Activated naive CD8-positive, alpha-beta T cell treated with anti-CD3 and anti-CD28 coated beads, Interleukin-2, amount 50 U/mL, for 24 hours (primary cell): ENCODE measurements around the gene SGSM1.
"Not testable (repeated sequence)": the region's sequence is repeated elsewhere in the genome, so short reads cannot be mapped to it uniquely, and the experiment has no call there.

ENCODE experiments used
- ATAC-seq: fragments of 150-1000 bp; cut with Tn5 transposase; one replicate; pipeline ENCODE4 v1.10.0; 2021
- DNase-seq: peaks from one replicate; pipeline ENCODE4 v3.0.0; 2021
- H3K27ac Mint-ChIP-seq: one replicate; pipeline ENCODE4 v1.8.0; 2021; ENCODE audit warnings: mild to moderate bottlenecking, mixed read lengths
- H3K27me3 Mint-ChIP-seq: one replicate; pipeline ENCODE4 v1.8.0; 2021; ENCODE audit warnings: mixed read lengths
- H3K36me3 Mint-ChIP-seq: one replicate; pipeline ENCODE4 v1.8.0; 2021; ENCODE audit warnings: low read depth, mixed read lengths
- H3K4me1 Mint-ChIP-seq: one replicate; pipeline ENCODE4 v1.8.0; 2021; ENCODE audit warnings: mixed read lengths
- H3K4me3 Mint-ChIP-seq: one replicate; pipeline ENCODE4 v1.8.0; 2021; ENCODE audit warnings: mild to moderate bottlenecking, moderate library complexity, mixed read lengths
- H3K9me3 Mint-ChIP-seq: one replicate; pipeline ENCODE4 v1.8.0; 2021; ENCODE audit warnings: mixed read lengths

Gene SGSM1

DNA sequence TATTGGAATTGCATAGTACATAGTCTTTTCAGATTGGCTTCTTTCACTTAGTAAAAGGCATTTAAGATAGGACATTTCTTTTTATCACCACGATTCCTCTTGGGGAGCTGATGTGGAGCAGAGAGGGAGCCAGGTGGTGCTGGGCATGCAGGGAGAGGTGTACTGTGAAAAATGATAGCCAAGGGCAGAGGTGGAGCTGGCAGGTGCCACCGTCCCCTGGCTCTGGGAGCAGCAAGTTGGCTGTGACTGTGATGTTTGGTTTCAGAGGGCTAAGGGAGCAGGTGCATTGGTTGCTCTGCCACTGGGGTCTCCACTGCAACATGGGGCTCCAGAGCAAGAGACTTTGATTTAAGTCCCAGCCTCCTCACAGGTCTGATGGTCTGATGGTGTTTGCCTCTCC, 16.5 kb downstream of the SGSM1 start:
- Mint-ChIP-seq H3K27ac (no peak overlapping the region), H3K9me3 (no peaks in the 10 kb centered on the region), H3K27me3 (peaks cover 1% of the 10 kb centered on the region), H3K4me3 (no peak overlapping the region), H3K36me3 (no peaks in the 10 kb centered on the region), H3K4me1 (no peaks in the 10 kb centered on the region)
- ATAC-seq, result no peak
- DNase-seq, result no peak

DNA sequence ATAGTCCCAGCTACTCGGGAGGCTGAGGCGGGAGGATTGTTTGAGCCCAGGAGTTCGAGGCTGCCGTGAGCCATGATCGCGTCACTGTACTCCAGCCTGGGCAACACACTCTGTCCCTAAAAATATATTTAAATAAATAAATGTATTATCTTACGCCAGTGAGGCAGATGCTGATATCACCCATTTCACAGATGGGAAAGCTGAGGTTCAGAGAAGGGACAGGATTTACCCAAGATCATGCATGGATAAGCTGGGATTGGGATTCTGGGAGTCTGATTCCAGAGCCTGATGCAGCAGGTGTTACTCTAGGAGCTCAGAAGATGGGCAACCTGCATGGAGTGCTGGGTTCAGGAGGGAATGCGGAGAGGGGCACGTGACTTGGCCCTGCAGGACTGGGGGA, 17.8 kb downstream of the SGSM1 start:
- Mint-ChIP-seq H3K36me3 (no peaks in the 10 kb centered on the region), H3K9me3 (no peaks in the 10 kb centered on the region), H3K27me3 (peaks cover 1% of the 10 kb centered on the region), H3K4me3 (no peak overlapping the region), H3K27ac (no peak overlapping the region), H3K4me1 (no peaks in the 10 kb centered on the region)
- DNase-seq, result no peak
- no peak for ATAC-seq

DNA sequence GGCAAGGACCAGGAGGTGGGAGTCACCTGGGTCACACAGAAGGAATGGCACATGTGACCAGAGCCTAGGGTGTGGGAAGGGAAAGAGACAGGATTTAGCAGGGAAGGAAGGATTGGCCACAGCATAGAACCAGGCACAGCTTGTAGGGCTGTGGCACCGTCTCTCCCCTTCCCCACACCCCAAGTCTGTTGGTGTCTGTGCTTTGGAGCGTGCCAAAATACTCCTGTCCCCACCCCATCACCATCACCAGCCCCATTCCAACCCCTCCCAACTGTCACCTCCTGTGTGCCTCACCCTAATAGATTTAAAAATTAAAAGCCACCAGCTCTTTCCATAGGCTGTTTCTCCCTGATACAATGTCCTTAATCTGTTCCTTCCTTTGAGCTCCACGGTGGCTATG, 18.2 kb downstream of the SGSM1 start:
- Mint-ChIP-seq H3K27me3 (peaks cover 1% of the 10 kb centered on the region), H3K27ac (no peak overlapping the region), H3K4me1 (no peaks in the 10 kb centered on the region), H3K4me3 (no peak overlapping the region), H3K36me3 (no peaks in the 10 kb centered on the region), H3K9me3 (no peaks in the 10 kb centered on the region)
- DNase-seq (no peak), ATAC-seq (no peak)

DNA sequence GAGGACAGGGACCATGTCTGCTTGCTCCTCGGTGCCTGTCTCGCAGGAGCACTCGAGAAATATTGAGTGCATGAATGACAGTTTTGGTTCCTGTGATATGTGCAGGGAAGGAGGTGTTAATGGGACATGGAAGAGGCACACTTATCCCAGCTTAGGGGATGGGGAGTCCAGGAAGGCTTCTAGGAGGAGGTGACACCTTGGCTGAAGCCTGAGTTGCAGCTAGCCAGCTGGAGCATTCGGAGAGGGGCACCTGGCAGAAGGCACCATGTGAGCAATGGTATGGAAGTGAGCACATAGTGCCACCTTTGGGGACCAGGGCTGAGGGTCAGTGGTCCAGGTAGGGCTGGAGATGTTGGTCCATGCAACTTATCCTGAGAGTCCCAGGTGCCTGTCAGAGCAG, 18.9 kb downstream of the SGSM1 start:
- H3K9me3 Mint-ChIP-seq, result no peaks in the 10 kb centered on the region
- no peak overlapping the region for H3K27ac Mint-ChIP-seq
- no peak overlapping the region for H3K4me3 Mint-ChIP-seq
- peaks cover 1% of the 10 kb centered on the region for H3K27me3 Mint-ChIP-seq
- H3K36me3 Mint-ChIP-seq, result no peaks in the 10 kb centered on the region
- no peaks in the 10 kb centered on the region for H3K4me1 Mint-ChIP-seq
- DNase-seq, result no peak
- no peak for ATAC-seq

DNA sequence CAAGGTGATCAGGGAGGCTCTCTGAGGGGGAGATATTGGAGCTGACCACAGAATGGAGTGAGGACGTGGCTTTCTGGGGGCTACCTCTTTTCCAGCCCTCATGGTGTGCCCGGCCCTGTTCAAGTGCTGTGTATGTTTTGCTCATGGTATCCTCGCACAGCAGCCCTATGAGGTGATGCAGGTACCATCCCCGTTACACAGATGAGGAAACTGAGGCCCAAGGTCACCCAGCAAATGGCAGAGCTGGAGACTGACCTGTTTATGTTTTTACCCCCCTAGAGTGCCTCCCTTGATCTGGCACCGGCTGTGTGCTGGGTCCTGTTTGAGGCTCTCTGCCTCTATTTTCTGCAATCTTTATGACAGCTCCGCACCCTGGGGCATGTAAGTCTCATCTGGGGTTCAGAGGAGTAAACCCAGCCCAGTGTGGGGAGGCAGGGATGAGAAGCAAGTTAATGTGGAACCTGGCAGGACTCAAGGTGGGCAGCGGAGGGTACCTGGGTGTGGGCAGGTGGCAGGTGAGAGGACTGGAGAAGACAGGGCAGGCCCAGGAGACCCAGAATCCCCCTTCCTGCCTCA, 20.8 kb downstream of the SGSM1 start:
- Mint-ChIP-seq H3K36me3 (no peaks in the 10 kb centered on the region), H3K27ac (no peak overlapping the region)
- no peak for ATAC-seq

DNA sequence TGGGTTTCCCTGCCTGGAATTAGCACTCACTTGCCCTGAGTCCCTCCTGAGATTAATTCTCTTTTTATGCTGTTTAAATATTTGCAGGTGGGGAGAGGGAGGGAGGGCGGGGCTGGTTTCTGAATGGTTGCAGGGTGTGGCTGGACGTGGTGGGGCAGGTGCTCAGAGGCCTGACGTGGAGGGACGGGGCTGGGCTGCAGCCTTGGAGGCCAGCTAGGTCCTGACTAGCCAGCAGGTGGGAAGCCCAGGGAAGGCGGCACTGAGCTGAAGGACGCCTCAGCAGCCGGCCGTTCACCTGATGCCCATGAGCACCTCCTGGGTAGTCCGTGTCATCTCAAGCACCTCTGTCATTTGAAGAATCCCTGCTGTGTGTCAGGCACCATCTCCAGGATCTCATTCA, 21.3 kb downstream of the SGSM1 start:
- peaks cover 2% of the 10 kb centered on the region for H3K4me1 Mint-ChIP-seq
- H3K27ac Mint-ChIP-seq, result no peak overlapping the region
- no peak overlapping the region for H3K4me3 Mint-ChIP-seq
- no peaks in the 10 kb centered on the region for H3K36me3 Mint-ChIP-seq
- no peak for DNase-seq
- ATAC-seq, result no peak
- H3K9me3 Mint-ChIP-seq, result no peaks in the 10 kb centered on the region
- no peaks in the 10 kb centered on the region for H3K27me3 Mint-ChIP-seq

More for the DNA sequence above, 20.8 kb downstream of the SGSM1 start:
- DNase-seq, result no peak
- H3K9me3 Mint-ChIP-seq, result no peaks in the 10 kb centered on the region
- H3K27me3 Mint-ChIP-seq, result no peaks in the 10 kb centered on the region
- peaks cover 2% of the 10 kb centered on the region for H3K4me1 Mint-ChIP-seq
- no peak overlapping the region for H3K4me3 Mint-ChIP-seq

DNA sequence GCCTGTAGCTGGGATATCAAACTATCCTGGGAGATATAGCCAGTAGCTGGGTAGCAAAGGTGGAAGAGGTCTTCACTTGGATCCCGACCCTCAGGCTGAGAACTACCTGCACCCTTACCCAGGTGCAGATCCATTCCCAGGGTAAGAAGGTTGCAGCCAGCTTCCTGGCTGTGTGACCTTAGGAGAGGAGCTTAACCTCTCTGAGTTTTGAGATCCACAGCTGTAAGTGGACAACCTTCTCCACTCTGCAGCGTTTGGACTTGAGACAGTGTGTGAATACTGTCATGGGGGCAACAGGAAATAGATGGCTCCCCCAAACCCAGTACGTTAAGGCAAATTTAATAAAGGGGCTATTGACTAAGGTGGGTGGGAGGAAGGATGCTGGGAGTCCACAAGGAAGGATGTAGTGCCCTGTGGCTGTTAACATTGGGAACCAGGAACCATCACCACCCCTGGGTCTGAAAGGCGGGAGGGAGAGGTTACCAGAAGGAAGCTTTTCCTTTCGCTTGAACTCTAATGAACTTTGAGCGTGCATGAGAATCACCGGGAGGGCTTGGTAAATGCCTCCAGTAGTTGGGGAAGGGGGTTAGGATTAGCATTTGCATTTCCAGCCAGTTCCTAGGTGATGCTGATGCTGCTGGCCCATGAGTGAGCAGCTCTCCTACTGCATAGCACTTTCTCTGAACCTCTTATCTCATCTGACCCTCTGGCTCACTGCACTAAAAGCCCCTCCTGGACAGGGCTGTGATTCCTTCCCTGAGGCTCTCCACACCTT, 24.4 kb downstream of the SGSM1 start:
- Mint-ChIP-seq H3K36me3 (no peaks in the 10 kb centered on the region), H3K9me3 (no peaks in the 10 kb centered on the region), H3K27me3 (no peaks in the 10 kb centered on the region), H3K4me3 (no peak overlapping the region), H3K27ac (no peak overlapping the region), H3K4me1 (peaks cover 2% of the 10 kb centered on the region)
- no peak for DNase-seq
- no peak for ATAC-seq

DNA sequence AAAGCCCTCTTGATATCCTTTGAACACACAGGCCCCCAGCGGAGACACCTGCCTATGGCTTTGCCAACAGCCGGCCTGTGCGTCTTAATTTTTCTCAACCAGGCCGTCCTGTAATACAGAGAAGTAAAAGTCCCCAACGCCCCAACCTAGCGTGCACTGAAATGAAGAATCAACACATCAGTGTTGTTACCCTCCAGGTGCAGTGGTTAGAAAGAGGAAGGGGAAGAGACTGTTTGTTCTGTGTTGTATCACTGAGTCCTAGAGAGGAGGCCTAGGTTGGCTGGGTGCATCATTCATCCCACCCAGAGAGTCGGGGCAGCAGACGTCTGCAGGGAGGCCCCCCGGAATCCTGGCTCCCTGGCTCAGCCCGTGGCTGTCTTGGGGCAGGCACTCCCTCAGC, 25.7 kb downstream of the SGSM1 start:
- Mint-ChIP-seq H3K27me3 (no peaks in the 10 kb centered on the region), H3K36me3 (no peaks in the 10 kb centered on the region), H3K4me3 (no peak overlapping the region), H3K27ac (no peak overlapping the region), H3K4me1 (peaks cover 2% of the 10 kb centered on the region), H3K9me3 (no peaks in the 10 kb centered on the region)
- DNase-seq (no peak), ATAC-seq (no peak)

DNA sequence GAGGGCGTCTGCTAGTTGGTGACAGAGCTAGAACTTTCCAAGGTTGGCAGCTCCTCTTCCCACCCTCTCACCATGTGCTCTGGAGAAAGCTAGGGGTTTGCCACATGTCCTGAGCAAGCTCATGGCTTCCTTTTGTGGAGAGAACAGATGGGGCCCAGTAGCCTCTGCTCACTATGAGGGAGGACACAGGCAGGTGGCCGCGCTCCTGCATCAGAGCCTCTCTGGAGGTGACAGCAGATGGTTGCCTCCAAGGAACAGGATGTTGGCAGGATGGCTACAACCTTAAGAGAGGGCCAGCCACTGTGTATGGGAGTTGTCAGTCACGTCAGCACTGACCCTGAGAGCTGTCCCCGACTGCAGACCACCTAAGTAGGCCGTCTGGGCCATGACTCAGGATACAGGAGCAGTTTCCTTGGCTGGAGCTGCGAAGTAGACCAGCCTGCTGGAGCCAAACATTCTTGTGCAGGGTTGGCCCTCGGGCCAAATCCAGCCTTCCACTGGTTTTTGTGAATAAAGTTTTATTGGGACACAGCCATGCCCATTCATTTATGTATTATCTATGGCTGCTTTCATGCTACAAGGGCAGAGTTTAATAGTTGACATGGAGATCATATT, 28.0 kb downstream of the SGSM1 start:
- Mint-ChIP-seq H3K4me1 (peaks cover 2% of the 10 kb centered on the region), H3K36me3 (no peaks in the 10 kb centered on the region), H3K27ac (no peak overlapping the region), H3K9me3 (no peaks in the 10 kb centered on the region), H3K4me3 (no peak overlapping the region), H3K27me3 (no peaks in the 10 kb centered on the region)
- no peak for DNase-seq
- ATAC-seq, result no peak

DNA sequence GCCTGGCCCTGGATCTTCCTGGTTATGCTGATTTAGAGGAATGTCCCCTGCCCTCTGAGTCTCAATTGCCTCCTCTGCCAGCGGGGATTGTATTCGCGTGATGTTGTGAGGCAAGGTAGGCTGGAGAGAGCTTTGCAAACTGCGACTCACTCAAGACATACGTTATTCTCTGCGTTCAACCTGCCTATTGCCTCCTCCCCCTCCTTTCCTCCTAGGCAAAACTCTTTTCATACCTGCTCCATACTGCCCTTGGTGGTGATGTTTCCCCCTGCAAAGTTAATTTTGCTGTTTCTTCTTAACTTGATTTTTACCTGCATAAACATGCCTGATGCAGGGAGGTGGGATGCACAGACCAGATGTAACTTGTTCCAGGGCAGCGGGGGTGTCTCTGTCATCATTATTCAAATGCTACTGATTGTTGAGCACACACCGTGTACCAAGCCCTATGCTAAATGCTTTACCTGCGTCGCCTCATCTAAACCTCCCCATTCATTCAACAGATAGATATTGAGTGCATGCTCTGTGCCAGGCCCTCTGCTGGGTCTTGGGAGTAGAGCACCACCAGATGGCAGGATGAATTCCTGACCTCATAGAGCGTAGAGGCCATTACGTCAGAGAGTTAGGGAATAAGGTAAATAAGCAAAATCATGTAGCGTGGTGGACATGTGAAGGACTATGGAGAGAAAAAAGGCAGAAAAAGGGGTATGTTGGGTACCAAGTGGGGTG, 29.0 kb downstream of the SGSM1 start:
- ATAC-seq, result no peak
- Mint-ChIP-seq H3K36me3 (no peaks in the 10 kb centered on the region), H3K4me3 (no peak overlapping the region), H3K27ac (no peak overlapping the region), H3K4me1 (peaks cover 2% of the 10 kb centered on the region), H3K27me3 (no peaks in the 10 kb centered on the region), H3K9me3 (no peaks in the 10 kb centered on the region)
- DNase-seq, result no peak

DNA sequence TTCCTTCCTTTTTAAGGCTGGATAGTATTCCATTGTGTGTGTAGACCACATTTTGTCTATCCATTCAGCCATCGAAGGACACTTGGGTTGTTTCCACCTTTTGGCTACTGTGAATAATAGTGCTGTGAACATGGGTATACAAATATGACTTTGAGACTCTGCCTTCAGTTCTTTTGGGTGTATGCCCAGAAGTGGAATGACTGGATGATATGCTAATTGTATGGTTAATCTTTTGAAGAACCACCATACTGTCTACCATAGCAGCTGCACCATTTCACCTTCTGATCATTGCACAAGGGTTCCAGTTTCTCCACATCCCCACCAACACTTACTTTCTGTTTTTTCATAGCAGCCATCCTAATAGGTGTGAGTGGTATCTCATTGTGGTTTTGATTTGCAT, 30.3 kb downstream of the SGSM1 start:
- ATAC-seq, result no peak
- Mint-ChIP-seq H3K4me1 (no peaks in the 10 kb centered on the region), H3K27ac (no peak overlapping the region), H3K36me3 (no peaks in the 10 kb centered on the region), H3K27me3 (no peaks in the 10 kb centered on the region), H3K9me3 (no peaks in the 10 kb centered on the region), H3K4me3 (no peak overlapping the region)
- no peak for DNase-seq

DNA sequence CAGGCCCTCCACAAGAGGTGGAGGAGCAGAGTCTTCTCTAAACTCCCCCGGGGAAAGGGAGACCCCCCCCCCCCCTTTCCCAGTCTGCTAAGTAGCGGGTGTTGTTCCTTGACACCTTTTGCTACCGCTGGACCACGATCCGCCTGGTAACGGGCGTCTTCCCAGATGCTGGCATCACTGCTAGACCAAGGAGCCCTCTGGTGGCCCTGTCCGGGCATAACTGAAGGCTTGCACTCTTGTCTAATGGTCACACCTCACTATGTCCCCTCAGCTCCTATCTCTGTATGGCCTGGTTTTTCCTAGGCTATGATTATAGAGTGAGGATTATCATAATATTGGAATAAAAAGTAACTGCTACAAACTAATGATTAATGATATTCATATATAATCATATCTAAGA, 31.5 kb downstream of the SGSM1 start:
- H3K9me3 Mint-ChIP-seq, H3K4me1 Mint-ChIP-seq, H3K27ac Mint-ChIP-seq, H3K36me3 Mint-ChIP-seq, H3K27me3 Mint-ChIP-seq, ATAC-seq, H3K4me3 Mint-ChIP-seq, DNase-seq: not testable (repeated sequence)

DNA sequence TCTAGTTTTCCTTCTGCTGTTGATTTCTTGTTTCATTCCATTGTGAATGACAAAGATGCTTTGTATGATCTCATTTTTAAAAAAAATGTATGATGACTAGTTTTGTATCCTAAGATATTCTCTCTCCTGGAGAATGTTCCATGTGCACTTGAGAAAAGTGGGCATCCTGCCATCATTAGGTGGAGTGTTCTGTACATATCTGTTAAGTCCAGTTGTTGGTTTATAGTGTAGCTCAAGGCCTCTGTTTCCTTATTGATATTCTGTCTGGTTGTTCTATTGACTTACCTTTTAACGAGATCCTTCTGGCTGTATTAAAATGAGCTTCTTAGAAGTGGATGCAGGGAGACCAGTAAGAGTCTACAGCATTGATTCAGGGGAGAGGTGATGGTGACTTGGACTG, 35.2 kb downstream of the SGSM1 start:
- Mint-ChIP-seq H3K9me3 (no peaks in the 10 kb centered on the region), H3K27ac (no peak overlapping the region), H3K27me3 (no peaks in the 10 kb centered on the region), H3K4me1 (peaks cover 7% of the 10 kb centered on the region), H3K36me3 (no peaks in the 10 kb centered on the region), H3K4me3 (no peak overlapping the region)
- ATAC-seq (no peak), DNase-seq (no peak)

DNA sequence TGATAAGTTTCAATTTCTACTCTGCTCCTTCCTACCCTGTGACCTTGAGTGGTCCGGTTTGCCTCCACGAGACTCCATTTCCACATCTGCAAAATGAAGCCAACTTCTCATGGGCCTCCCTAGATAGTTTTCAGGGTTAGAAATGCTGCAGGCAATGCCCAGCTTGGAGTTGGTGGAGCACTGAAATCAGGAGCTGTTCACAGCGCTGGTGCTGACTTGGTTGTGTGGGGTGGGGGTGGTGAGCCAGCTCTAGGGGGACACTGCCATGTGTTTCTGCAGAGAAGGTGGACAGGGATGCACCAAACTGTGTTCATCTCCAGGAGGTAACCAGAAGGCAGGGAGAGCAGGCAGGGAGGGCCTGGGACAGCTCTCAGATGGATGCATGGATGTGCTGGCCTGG, 37.0 kb downstream of the SGSM1 start:
- Mint-ChIP-seq H3K9me3 (no peaks in the 10 kb centered on the region), H3K27ac (no peak overlapping the region), H3K4me1 (peaks cover 7% of the 10 kb centered on the region), H3K4me3 (no peak overlapping the region), H3K36me3 (no peaks in the 10 kb centered on the region), H3K27me3 (peaks cover 2% of the 10 kb centered on the region)
- DNase-seq (no peak), ATAC-seq (no peak)
